ENCODE data around the gene EFNA4.

DNA sequence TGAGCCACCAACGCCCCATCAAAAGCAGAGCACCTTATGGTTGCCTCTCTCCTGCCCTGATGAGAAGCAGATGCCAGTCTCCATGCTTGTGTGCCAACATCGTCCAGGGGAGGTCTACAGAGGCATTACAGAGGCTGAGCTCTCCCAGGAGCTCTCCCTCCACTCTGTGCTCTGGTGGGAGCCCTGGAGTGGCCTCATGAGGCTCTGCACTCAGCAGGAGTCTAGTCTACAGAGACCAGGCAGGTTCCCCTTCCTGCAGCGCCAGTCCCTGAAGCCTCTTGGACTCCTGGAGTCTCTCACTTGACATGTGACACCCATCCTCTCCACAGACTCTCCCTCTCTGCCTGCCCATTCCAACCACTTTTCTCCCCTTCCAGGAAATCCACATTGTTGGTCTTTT lies 26.5 kb upstream of the EFNA4 start:
- TF ChIP-seq, protein P1, sequence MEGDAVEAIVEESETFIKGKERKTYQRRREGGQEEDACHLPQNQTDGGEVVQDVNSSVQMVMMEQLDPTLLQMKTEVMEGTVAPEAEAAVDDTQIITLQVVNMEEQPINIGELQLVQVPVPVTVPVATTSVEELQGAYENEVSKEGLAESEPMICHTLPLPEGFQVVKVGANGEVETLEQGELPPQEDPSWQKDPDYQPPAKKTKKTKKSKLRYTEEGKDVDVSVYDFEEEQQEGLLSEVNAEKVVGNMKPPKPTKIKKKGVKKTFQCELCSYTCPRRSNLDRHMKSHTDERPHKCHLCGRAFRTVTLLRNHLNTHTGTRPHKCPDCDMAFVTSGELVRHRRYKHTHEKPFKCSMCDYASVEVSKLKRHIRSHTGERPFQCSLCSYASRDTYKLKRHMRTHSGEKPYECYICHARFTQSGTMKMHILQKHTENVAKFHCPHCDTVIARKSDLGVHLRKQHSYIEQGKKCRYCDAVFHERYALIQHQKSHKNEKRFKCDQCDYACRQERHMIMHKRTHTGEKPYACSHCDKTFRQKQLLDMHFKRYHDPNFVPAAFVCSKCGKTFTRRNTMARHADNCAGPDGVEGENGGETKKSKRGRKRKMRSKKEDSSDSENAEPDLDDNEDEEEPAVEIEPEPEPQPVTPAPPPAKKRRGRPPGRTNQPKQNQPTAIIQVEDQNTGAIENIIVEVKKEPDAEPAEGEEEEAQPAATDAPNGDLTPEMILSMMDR (IDR thresholded peaks at IDR 0.05): no peak
- TF ChIP-seq, protein P2, sequence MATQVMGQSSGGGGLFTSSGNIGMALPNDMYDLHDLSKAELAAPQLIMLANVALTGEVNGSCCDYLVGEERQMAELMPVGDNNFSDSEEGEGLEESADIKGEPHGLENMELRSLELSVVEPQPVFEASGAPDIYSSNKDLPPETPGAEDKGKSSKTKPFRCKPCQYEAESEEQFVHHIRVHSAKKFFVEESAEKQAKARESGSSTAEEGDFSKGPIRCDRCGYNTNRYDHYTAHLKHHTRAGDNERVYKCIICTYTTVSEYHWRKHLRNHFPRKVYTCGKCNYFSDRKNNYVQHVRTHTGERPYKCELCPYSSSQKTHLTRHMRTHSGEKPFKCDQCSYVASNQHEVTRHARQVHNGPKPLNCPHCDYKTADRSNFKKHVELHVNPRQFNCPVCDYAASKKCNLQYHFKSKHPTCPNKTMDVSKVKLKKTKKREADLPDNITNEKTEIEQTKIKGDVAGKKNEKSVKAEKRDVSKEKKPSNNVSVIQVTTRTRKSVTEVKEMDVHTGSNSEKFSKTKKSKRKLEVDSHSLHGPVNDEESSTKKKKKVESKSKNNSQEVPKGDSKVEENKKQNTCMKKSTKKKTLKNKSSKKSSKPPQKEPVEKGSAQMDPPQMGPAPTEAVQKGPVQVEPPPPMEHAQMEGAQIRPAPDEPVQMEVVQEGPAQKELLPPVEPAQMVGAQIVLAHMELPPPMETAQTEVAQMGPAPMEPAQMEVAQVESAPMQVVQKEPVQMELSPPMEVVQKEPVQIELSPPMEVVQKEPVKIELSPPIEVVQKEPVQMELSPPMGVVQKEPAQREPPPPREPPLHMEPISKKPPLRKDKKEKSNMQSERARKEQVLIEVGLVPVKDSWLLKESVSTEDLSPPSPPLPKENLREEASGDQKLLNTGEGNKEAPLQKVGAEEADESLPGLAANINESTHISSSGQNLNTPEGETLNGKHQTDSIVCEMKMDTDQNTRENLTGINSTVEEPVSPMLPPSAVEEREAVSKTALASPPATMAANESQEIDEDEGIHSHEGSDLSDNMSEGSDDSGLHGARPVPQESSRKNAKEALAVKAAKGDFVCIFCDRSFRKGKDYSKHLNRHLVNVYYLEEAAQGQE (IDR thresholded peaks at IDR 0.05; ENCODE audit: insufficient read depth in 1 of 2, low read depth in 2 of 2, low read length in 1 of 2): no peak
